ENCODE results near the gene WDR36. TPM values are rescaled to one million over a fixed set of nuclear protein-coding genes. Genes with fewer than 3 reads are reported as not detected.

The WDR36 gene
- polyA plus RNA-seq, 1 donor (not counting 4 experiments of a cell fraction or from before 2014, with no cell fraction given) = 37.8 TPM

- Histone ChIP-seq H2AFZ (ENCODE audit: control insufficient read depth, low read length) (no peak overlapping the region), H3K27ac (ENCODE audit: control insufficient read depth, insufficient read depth, low read length) (no peak overlapping the region), H3K79me2 (ENCODE audit: control insufficient read depth, insufficient read depth, low read length) (no peaks in the 10 kb centered on the region), H3K36me3 (ENCODE audit: control insufficient read depth in 2 of 2, extremely low read depth in 1 of 2, insufficient read depth in 2 of 2, low read length in 2 of 2) (peaks cover 0 to 3% of the 10 kb centered on the region in 2 experiments), H3K9me3 (ENCODE audit: control insufficient read depth, low read depth, low read length) (no peaks in the 10 kb centered on the region), H3K27me3 (ENCODE audit: control insufficient read depth, extremely low read depth, insufficient read depth, low read length) (no peaks in the 10 kb centered on the region), H3K9me1 (ENCODE audit: control insufficient read depth, extremely low read depth, insufficient read depth, low read length) (no peaks in the 10 kb centered on the region), H3K4me1 (ENCODE audit: control insufficient read depth, extremely low read depth, insufficient read depth, low read length) (peaks cover 31% of the 10 kb centered on the region), H3K4me3 (ENCODE audit: control insufficient read depth in 2 of 3, extremely low read depth in 1 of 3, insufficient read depth in 2 of 3, low read depth in 1 of 3, low read length in 3 of 3) (no peak overlapping the region), H3K9ac (ENCODE audit: control insufficient read depth, extremely low read depth, insufficient read depth, low read length) (no peak overlapping the region), H3K4me2 (ENCODE audit: control insufficient read depth, extremely low read depth, insufficient read depth, low read depth, low read length) (no peak overlapping the region), H4K20me1 (ENCODE audit: control insufficient read depth, extremely low read depth, insufficient read depth, low read length) (no peaks in the 10 kb centered on the region)
- FAIRE-seq = no peak
- TF ChIP-seq EZH2 (IDR thresholded peaks at IDR 0.05; ENCODE audit: low read length) = no peak
- DNase-seq (ENCODE audit: low read depth, low spot score) = no peak
- dilution Hi-C loops (cut with MboI; ENCODE audit: extremely low pct_ligation_motif_present, low sequenced_read_pairs) = no loop called here
These were observed 39.2 kb downstream of the WDR36 start for GRCh38 chr5:111131356-111131755.

GRCh38 chr5:111132076-111132475, 39.9 kb downstream of the WDR36 start:
- Histone ChIP-seq H3K4me2 (ENCODE audit: control insufficient read depth, extremely low read depth, insufficient read depth, low read depth, low read length) (no peak overlapping the region), H3K9me1 (ENCODE audit: control insufficient read depth, extremely low read depth, insufficient read depth, low read length) (no peaks in the 10 kb centered on the region), H3K27ac (ENCODE audit: control insufficient read depth, insufficient read depth, low read length) (no peak overlapping the region), H2AFZ (ENCODE audit: control insufficient read depth, low read length) (no peak overlapping the region), H3K4me3 (ENCODE audit: control insufficient read depth in 2 of 3, extremely low read depth in 1 of 3, insufficient read depth in 2 of 3, low read depth in 1 of 3, low read length in 3 of 3) (no peak overlapping the region), H4K20me1 (ENCODE audit: control insufficient read depth, extremely low read depth, insufficient read depth, low read length) (no peaks in the 10 kb centered on the region), H3K36me3 (ENCODE audit: control insufficient read depth in 2 of 2, extremely low read depth in 1 of 2, insufficient read depth in 2 of 2, low read length in 2 of 2) (peaks cover 0 to 3% of the 10 kb centered on the region in 2 experiments), H3K9me3 (ENCODE audit: control insufficient read depth, low read depth, low read length) (no peaks in the 10 kb centered on the region), H3K4me1 (ENCODE audit: control insufficient read depth, extremely low read depth, insufficient read depth, low read length) (peaks cover 26% of the 10 kb centered on the region), H3K79me2 (ENCODE audit: control insufficient read depth, insufficient read depth, low read length) (no peaks in the 10 kb centered on the region), H3K9ac (ENCODE audit: control insufficient read depth, extremely low read depth, insufficient read depth, low read length) (no peak overlapping the region), H3K27me3 (ENCODE audit: control insufficient read depth, extremely low read depth, insufficient read depth, low read length) (no peaks in the 10 kb centered on the region)
- DNase-seq (ENCODE audit: low read depth, low spot score) (no peak), FAIRE-seq (no peak)
- TF ChIP-seq CTCF (optimal IDR thresholded peaks at IDR 0.05 in 1 of 3, IDR thresholded peaks at IDR 0.05 in 1 of 3, conservative IDR thresholded peaks at IDR 0.05 in 1 of 3; ENCODE audit: extremely low read depth in 1 of 3, insufficient read depth in 2 of 3, low read length in 3 of 3) = no peak
- no peak for TF ChIP-seq EZH2 (IDR thresholded peaks at IDR 0.05; ENCODE audit: low read length)
- dilution Hi-C loops (cut with MboI; ENCODE audit: extremely low pct_ligation_motif_present, low sequenced_read_pairs) = no loop called here

All from keratinocyte (primary cell).